ENCODE measurements around the gene P4HA1. TPM values are rescaled to one million over a fixed set of nuclear protein-coding genes. Genes with fewer than 3 reads are reported as not detected.

Gene P4HA1
- total RNA-seq, 1 experiment from 2014 or later, result 157 TPM

Small RNA genes lying within 50 kb of the gene (small RNA-seq; reads per million reads assigned to genes)
- gene RF00019 (0 reads per million in 2 experiments), gene SNORA11F (0.83 to 6.8 reads per million in 2 experiments)

Other genes with a start within 250 kb of the P4HA1 start
- gene OIT3, start 203.1 kb downstream of the P4HA1 start, total RNA-seq (2014; rRNA removed; shearing (Covaris generic)), result not detected in 2 replicates
- gene PLA2G12B, start 142.1 kb downstream of the P4HA1 start, total RNA-seq (2014; rRNA removed; shearing (Covaris generic)), result not detected in 2 replicates
- gene NUDT13, start 13.6 kb upstream of the P4HA1 start, total RNA-seq (2014; rRNA removed; shearing (Covaris generic)), result 2.3 and 2.4 TPM in 2 replicates
- 41.5 and 41.7 TPM in 2 replicates for gene ECD, start 71.1 kb upstream of the P4HA1 start, total RNA-seq (2014; rRNA removed; shearing (Covaris generic))
- gene FAM149B1, start 71.3 kb upstream of the P4HA1 start, total RNA-seq (2014; rRNA removed; shearing (Covaris generic)), result 13.4 and 16.7 TPM in 2 replicates
- gene DNAJC9, start 150.4 kb upstream of the P4HA1 start, total RNA-seq (2014; rRNA removed; shearing (Covaris generic)), result 24.1 and 27.1 TPM in 2 replicates
- gene MRPS16, start 155.8 kb upstream of the P4HA1 start, total RNA-seq (2014; rRNA removed; shearing (Covaris generic)), result 87.7 and 96.3 TPM in 2 replicates